Measurements from ENCODE around the gene SLC13A4.
"Not testable (repeated sequence)": the region's sequence is repeated elsewhere in the genome, so short reads cannot be mapped to it uniquely, and the experiment has no call there.

SLC13A4 gene

GRCh38 chr7:135753616-135754413, 25.8 kb upstream of the SLC13A4 start:
- no peak for DNase-seq (ENCODE audit: extremely low read depth in 1 of 2, low read depth in 1 of 2)

- no peak for DNase-seq (ENCODE audit: extremely low read depth in 1 of 2, low read depth in 1 of 2)
These were observed 20.8 kb upstream of the SLC13A4 start, which contains the start of gene FAM180A for GRCh38 chr7:135748770-135749169. Gene FAM180A, minus strand, starts transcription at chr7:135748813. Its CDS starts 233 bp downstream, at chr7:135748580.

GRCh38 chr7:135747366-135747765, 19.4 kb upstream of the SLC13A4 start:
- DNase-seq (ENCODE audit: extremely low read depth in 1 of 2, low read depth in 1 of 2) = no peak

GRCh38 chr7:135745703-135746312, 17.8 kb upstream of the SLC13A4 start:
- no peak for DNase-seq (ENCODE audit: extremely low read depth in 1 of 2, low read depth in 1 of 2)

- DNase-seq (ENCODE audit: extremely low read depth in 1 of 2, low read depth in 1 of 2) = no peak
These were observed 17.1 kb upstream of the SLC13A4 start for GRCh38 chr7:135744938-135745702.

GRCh38 chr7:135743907-135744731, 16.1 kb upstream of the SLC13A4 start:
- no peak for DNase-seq (ENCODE audit: extremely low read depth in 1 of 2, low read depth in 1 of 2)

GRCh38 chr7:135742371-135742770, 14.4 kb upstream of the SLC13A4 start:
- no peak for DNase-seq (ENCODE audit: extremely low read depth in 1 of 2, low read depth in 1 of 2)

- DNase-seq (ENCODE audit: extremely low read depth in 1 of 2, low read depth in 1 of 2) = no peak
These were observed 13.9 kb upstream of the SLC13A4 start for GRCh38 chr7:135741905-135742304.

GRCh38 chr7:135740889-135741288, 12.9 kb upstream of the SLC13A4 start:
- DNase-seq (ENCODE audit: extremely low read depth in 1 of 2, low read depth in 1 of 2) = no peak

GRCh38 chr7:135737306-135737647, 9.3 kb upstream of the SLC13A4 start:
- not testable (repeated sequence) for DNase-seq (ENCODE audit: extremely low read depth in 1 of 2, low read depth in 1 of 2)

- no peak for DNase-seq (ENCODE audit: extremely low read depth in 1 of 2, low read depth in 1 of 2)
These were observed 8.8 kb upstream of the SLC13A4 start for GRCh38 chr7:135736586-135737305.

- no peak for DNase-seq (ENCODE audit: extremely low read depth in 1 of 2, low read depth in 1 of 2)
These were observed 6.3 kb upstream of the SLC13A4 start for GRCh38 chr7:135734343-135734689.

GRCh38 chr7:135733603-135734342, 5.8 kb upstream of the SLC13A4 start:
- no peak for DNase-seq (ENCODE audit: extremely low read depth in 1 of 2, low read depth in 1 of 2)

- DNase-seq (ENCODE audit: extremely low read depth in 1 of 2, low read depth in 1 of 2) = no peak
These were observed 3.1 kb upstream of the SLC13A4 start for GRCh38 chr7:135731131-135731530.

GRCh38 chr7:135729230-135729629, 1.2 kb upstream of the SLC13A4 start:
- DNase-seq (ENCODE audit: extremely low read depth in 1 of 2, low read depth in 1 of 2) = no peak

GRCh38 chr7:135726911-135727673, 894 bp downstream of the SLC13A4 start:
- DNase-seq (ENCODE audit: extremely low read depth in 1 of 2, low read depth in 1 of 2) = no peak

GRCh38 chr7:135726276-135726788, 1.7 kb downstream of the SLC13A4 start:
- DNase-seq (ENCODE audit: extremely low read depth in 1 of 2, low read depth in 1 of 2) = no peak

GRCh38 chr7:135723411-135723810, 4.6 kb downstream of the SLC13A4 start:
- no peak for DNase-seq (ENCODE audit: extremely low read depth in 1 of 2, low read depth in 1 of 2)
